DND-41 (cell line): ENCODE results near the gene GNPNAT1.

Source experiments
- EZH2 ChIP-seq: IDR thresholded peaks from 3 replicates; pipeline ENCODE4 v1.6.1; 2012; ENCODE audit warnings: borderline replicate concordance, low read depth, mild to moderate bottlenecking, moderate library complexity, low read length, inconsistent platforms; ENCODE audit not compliant: severe bottlenecking
- TF ChIP-seq, protein P1 (sequence below): IDR thresholded peaks from 2 replicates; pipeline ENCODE4 v1.5.1; 2012; ENCODE audit warnings: borderline replicate concordance, low read length, moderate library complexity, mild to moderate bottlenecking; ENCODE audit not compliant: poor library complexity, severe bottlenecking; ENCODE audit errors: extremely low read depth

DNA sequence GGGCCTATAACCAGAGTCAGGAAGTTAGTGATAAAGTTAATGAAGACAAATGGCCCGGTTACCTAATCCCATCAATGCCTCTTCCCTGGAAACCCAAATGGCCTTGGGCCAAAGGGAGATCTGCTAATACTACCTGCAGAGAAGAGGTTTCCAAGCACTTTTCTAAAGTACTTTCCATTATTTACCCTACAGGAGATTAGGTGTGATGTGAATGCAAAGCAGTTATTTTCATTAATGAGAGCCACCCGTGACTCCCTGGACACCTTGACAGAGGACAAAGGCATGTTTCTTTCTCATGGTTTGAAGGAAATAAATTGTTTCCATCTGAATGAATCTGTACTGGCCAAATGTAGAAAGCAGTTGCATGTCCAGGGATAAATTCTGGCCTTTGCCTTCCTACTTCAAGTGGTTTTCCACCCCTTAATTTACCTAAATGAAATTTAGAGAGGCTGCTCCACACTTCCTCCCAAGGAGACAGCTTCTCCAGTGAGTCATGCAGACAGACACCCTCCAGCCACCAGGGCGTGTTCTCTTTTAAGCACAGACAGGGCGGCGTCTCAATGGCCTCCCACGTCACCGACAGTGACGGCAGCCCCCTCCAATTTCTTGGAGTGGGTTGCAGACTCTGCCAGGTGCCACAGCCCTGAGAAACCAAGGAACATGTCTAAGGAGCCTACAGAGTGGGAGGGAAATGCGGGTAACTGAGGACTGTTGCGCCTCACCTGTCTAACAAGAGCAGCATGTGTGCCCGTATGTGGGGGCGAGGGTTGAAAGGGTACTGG, 43.9 kb upstream of the GNPNAT1 start:
- TF ChIP-seq, protein P1, sequence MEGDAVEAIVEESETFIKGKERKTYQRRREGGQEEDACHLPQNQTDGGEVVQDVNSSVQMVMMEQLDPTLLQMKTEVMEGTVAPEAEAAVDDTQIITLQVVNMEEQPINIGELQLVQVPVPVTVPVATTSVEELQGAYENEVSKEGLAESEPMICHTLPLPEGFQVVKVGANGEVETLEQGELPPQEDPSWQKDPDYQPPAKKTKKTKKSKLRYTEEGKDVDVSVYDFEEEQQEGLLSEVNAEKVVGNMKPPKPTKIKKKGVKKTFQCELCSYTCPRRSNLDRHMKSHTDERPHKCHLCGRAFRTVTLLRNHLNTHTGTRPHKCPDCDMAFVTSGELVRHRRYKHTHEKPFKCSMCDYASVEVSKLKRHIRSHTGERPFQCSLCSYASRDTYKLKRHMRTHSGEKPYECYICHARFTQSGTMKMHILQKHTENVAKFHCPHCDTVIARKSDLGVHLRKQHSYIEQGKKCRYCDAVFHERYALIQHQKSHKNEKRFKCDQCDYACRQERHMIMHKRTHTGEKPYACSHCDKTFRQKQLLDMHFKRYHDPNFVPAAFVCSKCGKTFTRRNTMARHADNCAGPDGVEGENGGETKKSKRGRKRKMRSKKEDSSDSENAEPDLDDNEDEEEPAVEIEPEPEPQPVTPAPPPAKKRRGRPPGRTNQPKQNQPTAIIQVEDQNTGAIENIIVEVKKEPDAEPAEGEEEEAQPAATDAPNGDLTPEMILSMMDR, result no peak
- no peak for TF ChIP-seq EZH2
